AG04450 (cell line): ENCODE data around the gene PDE11A. TPM values are rescaled to one million over a fixed set of nuclear protein-coding genes. Genes with fewer than 3 reads are reported as not detected.

Experiments used
- CTCF ChIA-PET: fragments of 300-600, 350-600 bp; formaldehyde crosslinking; extraction: SDS; loops from one replicate; lab custom pipeline; 2022; ENCODE audit warnings: antibody characterized with exemption, inconsistent platforms; lab: Charles Lee
- POLR2A ChIA-PET: fragments of 350-600 bp; formaldehyde crosslinking; extraction: SDS; loops from one replicate; lab custom pipeline; 2021; ENCODE audit warnings: antibody characterized with exemption, inconsistent platforms; lab: Yijun Ruan, JAX
- DNase-seq: peaks from one replicate; pipeline ENCODE4 v3.0.0-alpha.2; 2011; ENCODE audit warnings: low read depth, low spot score
- H3K27ac ChIP-seq: one replicate; pipeline ENCODE4 v1.5.1; 2012; ENCODE audit warnings: low read depth, low read length, control low read depth
- H3K27me3 ChIP-seq: one replicate; pipeline ENCODE4 v1.6.0; 2012; ENCODE audit warnings: low read length; ENCODE audit not compliant: control insufficient read depth, insufficient read depth
- H3K4me3 ChIP-seq: 2 replicates; pipeline ENCODE4 v1.5.1; 2011; ENCODE audit warnings: mild to moderate bottlenecking, low read depth, low read length, control low read depth
- H3K9me3 ChIP-seq: 2 replicates; pipeline ENCODE4 v1.5.1; 2012; ENCODE audit warnings: low read length; ENCODE audit not compliant: control insufficient read depth, insufficient read depth
- CTCF ChIP-seq: IDR thresholded peaks from 2 replicates; pipeline ENCODE4 v1.5.1; 2011; ENCODE audit warnings: low read depth, low read length, control low read depth, inconsistent platforms
- polyA plus RNA-seq: library from polyadenylated mRNA; depleted of rRNA; stranded (reverse); fragments of >200 nt; gene quantifications from 2 replicates; pipeline ENCODE4 v1.2.3, GENCODE V29; 2011

PDE11A gene
- polyA plus RNA-seq, 1 experiment: 0.24 TPM

GRCh38 chr2:178109813-178110212, 37.2 kb upstream of the PDE11A start:
- H3K27ac ChIP-seq: no peak overlapping the region
- peaks cover 4% of the 10 kb centered on the region; the same call in 1 of the 2 replicates for H3K9me3 ChIP-seq
- H3K27me3 ChIP-seq: no peaks in the 10 kb centered on the region
- CTCF ChIA-PET: interaction anchor here (1.2 to 7.5 kb wide), 5 partner anchors 9 to 309 kb away, joined by 3 to 126 read pairs (median 60); no protein-coding TSS in a partner anchor
- no peak for DNase-seq
- POLR2A ChIA-PET: no interaction called here
- H3K4me3 ChIP-seq: no peak overlapping the region
- peak; percentile 66 for TF ChIP-seq CTCF

- Histone ChIP-seq H3K9me3 (peaks cover 4% of the 10 kb centered on the region; the same call in 1 of the 2 replicates), H3K27me3 (no peaks in the 10 kb centered on the region), H3K27ac (no peak overlapping the region), H3K4me3 (no peak overlapping the region)
- POLR2A ChIA-PET: no interaction called here
- TF ChIP-seq CTCF: no peak
- no peak for DNase-seq
- CTCF ChIA-PET: interaction anchor here (0.7 to 1.6 kb wide), 3 partner anchors 306 to 311 kb away, joined by 3 to 5 read pairs (median 5); no protein-coding TSS in a partner anchor
These were observed 35.6 kb upstream of the PDE11A start for GRCh38 chr2:178108176-178108575.

- no peak overlapping the region for H3K27ac ChIP-seq
- H3K9me3 ChIP-seq: no peaks in the 10 kb centered on the region; the same call in 1 of the 2 replicates
- DNase-seq: no peak
- H3K27me3 ChIP-seq: no peaks in the 10 kb centered on the region
- TF ChIP-seq CTCF: no peak
- ChIA-PET CTCF (interaction anchor here (0.9 to 1.9 kb wide), 5 partner anchors 104 to 313 kb away, joined by 3 to 14 read pairs (median 4); no protein-coding TSS in a partner anchor), POLR2A (no interaction called here)
- no peak overlapping the region for H3K4me3 ChIP-seq
These were observed 33.5 kb upstream of the PDE11A start for GRCh38 chr2:178106053-178106452.

- no peak for DNase-seq
- CTCF ChIA-PET: interaction anchor here (0.9 to 1.9 kb wide), 5 partner anchors 104 to 313 kb away, joined by 3 to 14 read pairs (median 4); no protein-coding TSS in a partner anchor
- no peaks in the 10 kb centered on the region for H3K27me3 ChIP-seq
- no peaks in the 10 kb centered on the region; the same call in 1 of the 2 replicates for H3K9me3 ChIP-seq
- POLR2A ChIA-PET: no interaction called here
- TF ChIP-seq CTCF: no peak
- no peak overlapping the region for H3K27ac ChIP-seq
- H3K4me3 ChIP-seq: no peak overlapping the region
These were observed 33.0 kb upstream of the PDE11A start for GRCh38 chr2:178105566-178105965.

GRCh38 chr2:178101321-178102079, 28.9 kb upstream of the PDE11A start:
- no peak for TF ChIP-seq CTCF
- no peaks in the 10 kb centered on the region for H3K27me3 ChIP-seq
- H3K27ac ChIP-seq: no peak overlapping the region
- H3K4me3 ChIP-seq: no peak overlapping the region
- ChIA-PET POLR2A (no interaction called here), CTCF (interaction anchor here (0.7 to 2.0 kb wide), 5 partner anchors 8 to 317 kb away, joined by 3 to 17 read pairs (median 3); partner anchors contain the start of gene RBM45)
- no peaks in the 10 kb centered on the region for H3K9me3 ChIP-seq
- DNase-seq: no peak
